Thymus (tissue), 11 donors: ENCODE data around the gene CPS1. TPM values are rescaled to one million over a fixed set of nuclear protein-coding genes. Genes with fewer than 3 reads are reported as not detected.

Experiments used
- DNase-seq, 9 donors: peaks; one replicate each; pipeline ENCODE4 v3.0.0-alpha.2; 2013; ENCODE audit warnings: low spot score in 9 of 9, low read depth in 6 of 9, missing footprints in 1 of 9
- H3K27ac ChIP-seq, 2 donors: one replicate each; pipeline ENCODE4 v1.5.1; 2013; ENCODE audit warnings: control low read depth in 1 of 2, low read depth in 1 of 2, low read length in 1 of 2, mild to moderate bottlenecking in 1 of 2, moderate library complexity in 1 of 2
- H3K27me3 ChIP-seq, 2 donors: one replicate each; pipeline ENCODE4 v1.5.1; 2013; ENCODE audit warnings: low read length in 1 of 2; ENCODE audit not compliant: control insufficient read depth in 2 of 2, insufficient read depth in 1 of 2
- H3K36me3 ChIP-seq, 2 donors: one replicate each; pipeline ENCODE4 v1.5.1; 2013; ENCODE audit warnings: low read length in 1 of 2, mild to moderate bottlenecking in 1 of 2, moderate library complexity in 1 of 2; ENCODE audit not compliant: control insufficient read depth in 2 of 2, insufficient read depth in 2 of 2
- H3K4me1 ChIP-seq, 2 donors: one replicate each; pipeline ENCODE4 v1.5.1; 2013; ENCODE audit warnings: low read length in 2 of 2; ENCODE audit not compliant: control insufficient read depth in 2 of 2, insufficient read depth in 2 of 2
- H3K4me3 ChIP-seq, 2 donors: one replicate each; pipeline ENCODE4 v1.5.1; 2013; ENCODE audit warnings: low read length in 2 of 2, control low read depth in 1 of 2, mild to moderate bottlenecking in 1 of 2
- H3K9me3 ChIP-seq, 2 donors: one replicate each; pipeline ENCODE4 v1.5.1; 2013; ENCODE audit warnings: low read length in 1 of 2, mild to moderate bottlenecking in 1 of 2; ENCODE audit not compliant: control insufficient read depth in 2 of 2, insufficient read depth in 1 of 2
- WGBS: extraction: QIAGEN DNeasy Blood & Tissue Kit; methylation state at CpG from one replicate; pipeline ENCODE4 v1.1.7; 2013; 5-methylcytosine and 5-hydroxymethylcytosine counted together
- polyA plus RNA-seq: library from polyadenylated mRNA; stranded (reverse); fragments of 200-250 nt; gene quantifications from one replicate; pipeline ENCODE4 v1.2.3, GENCODE V29; 2013
- total RNA-seq: library from RNA; stranded (reverse); fragments of 120-200 nt; gene quantifications from one replicate; pipeline ENCODE4 v1.2.4, GENCODE V29; 2013
- donor health status: healthy.

Gene CPS1
- total and polyA plus RNA-seq, 2 donors, result 1.1 to 1.4 TPM

DNA sequence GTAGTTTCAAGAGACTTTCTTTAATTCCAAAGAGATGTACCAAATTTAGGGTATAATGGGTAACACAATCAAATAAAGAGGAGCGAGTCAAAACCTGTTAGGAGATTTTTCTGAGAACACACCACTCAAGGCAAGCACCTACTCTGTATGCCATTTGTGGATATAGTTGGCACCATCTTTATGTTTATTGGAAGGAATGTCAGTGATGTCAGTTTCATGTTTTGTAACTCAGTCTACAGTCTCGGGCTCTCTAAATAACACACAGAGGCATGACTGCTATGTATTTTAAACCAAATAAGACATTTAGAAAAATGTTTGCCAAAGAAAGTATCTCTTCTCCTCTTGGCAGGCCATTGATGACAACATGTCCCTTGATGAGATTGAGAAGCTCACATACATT lies 59.7 kb downstream of the CPS1 start:
- Histone ChIP-seq H3K4me1 (no peaks in the 10 kb centered on the region), H3K4me3 (no peak overlapping the region), H3K27ac (no peak overlapping the region), H3K9me3 (no peaks in the 10 kb centered on the region), H3K36me3 (no peaks in the 10 kb centered on the region), H3K27me3 (no peaks in the 10 kb centered on the region)
- DNase-seq, result no peak
- WGBS, result 98% methylated on average over 2 of the region's 2 CpGs

DNA sequence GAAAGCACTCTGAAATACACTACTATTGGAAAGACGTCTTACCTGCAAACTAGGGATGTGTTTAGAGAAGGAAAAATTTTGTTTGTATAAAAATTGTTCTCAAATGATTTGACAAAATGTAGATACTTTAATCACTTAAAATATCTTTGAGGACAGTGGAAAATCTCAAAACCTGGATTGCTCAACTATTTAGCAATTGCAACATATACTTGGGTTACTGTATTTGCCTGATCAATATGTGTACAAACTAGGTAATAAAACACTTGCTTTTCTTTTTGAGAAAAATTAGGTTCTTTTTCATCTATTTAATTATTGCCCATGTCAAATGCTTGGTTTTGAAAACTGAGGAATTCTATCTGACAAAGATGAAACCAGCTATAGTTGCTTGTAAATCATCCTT lies 60.9 kb downstream of the CPS1 start:
- Histone ChIP-seq H3K9me3 (no peaks in the 10 kb centered on the region), H3K27me3 (no peaks in the 10 kb centered on the region), H3K27ac (no peak overlapping the region), H3K4me1 (no peaks in the 10 kb centered on the region), H3K36me3 (no peaks in the 10 kb centered on the region), H3K4me3 (no peak overlapping the region)
- WGBS, result 97% methylated on average over 1 of the region's 1 CpG
- no peak for DNase-seq

DNA sequence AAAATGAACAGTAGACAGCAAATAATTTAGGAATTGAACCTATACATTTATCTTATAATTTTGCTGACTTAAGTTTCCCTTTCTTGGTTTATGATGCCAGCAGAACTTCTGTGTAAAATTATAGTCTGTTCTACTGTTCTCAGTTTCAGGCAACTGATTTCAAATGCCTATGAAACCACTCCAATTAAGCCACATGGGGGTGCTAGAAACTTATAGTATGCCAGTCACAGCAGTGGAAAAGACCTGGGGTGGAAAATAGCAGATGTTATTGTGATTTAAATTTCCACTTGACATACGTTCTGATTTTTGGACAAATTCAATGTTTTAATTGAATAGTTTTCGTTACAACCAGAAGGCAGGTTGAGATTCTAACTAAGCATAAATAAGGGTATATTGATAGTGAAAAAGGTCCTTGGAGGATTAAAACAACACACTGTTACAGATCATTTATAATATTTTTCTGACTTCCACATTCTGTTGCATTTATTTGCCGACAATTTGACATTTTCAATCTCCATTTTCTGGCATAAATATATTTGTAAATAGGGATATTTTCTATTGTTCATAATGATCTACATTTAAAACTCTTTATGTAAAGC lies 61.4 kb downstream of the CPS1 start:
- peak in 3 of 9 donors; percentile 1 to 6 (median 1) for DNase-seq
- no peaks in the 10 kb centered on the region for H3K4me1 ChIP-seq
- no peaks in the 10 kb centered on the region for H3K27me3 ChIP-seq
- no peaks in the 10 kb centered on the region for H3K9me3 ChIP-seq
- 34% methylated on average over 3 of the region's 3 CpGs for WGBS
- no peak overlapping the region for H3K4me3 ChIP-seq
- H3K27ac ChIP-seq, result no peak overlapping the region
- H3K36me3 ChIP-seq, result no peaks in the 10 kb centered on the region

DNA sequence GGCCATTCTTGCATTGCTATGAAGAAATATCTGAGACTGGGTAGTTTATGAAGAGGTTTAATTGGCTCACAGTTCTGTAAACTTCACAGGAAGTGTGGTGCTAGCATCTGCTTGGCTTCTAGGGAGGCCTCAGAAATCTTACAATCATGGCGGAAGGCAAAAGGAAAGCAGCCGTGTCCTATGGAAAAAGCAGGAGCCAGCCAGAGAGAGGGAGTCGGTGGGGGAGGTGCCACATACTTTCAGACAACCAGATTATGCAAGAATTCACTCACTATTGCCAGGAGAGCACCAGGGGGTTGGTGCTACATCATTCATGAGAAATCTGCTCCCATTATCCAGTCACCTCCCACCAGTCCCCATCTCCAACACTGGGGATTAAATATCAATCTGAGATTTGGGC lies 64.1 kb downstream of the CPS1 start:
- Histone ChIP-seq H3K36me3 (no peaks in the 10 kb centered on the region), H3K9me3 (no peaks in the 10 kb centered on the region), H3K4me3 (no peak overlapping the region), H3K27ac (no peak overlapping the region), H3K4me1 (no peaks in the 10 kb centered on the region), H3K27me3 (no peaks in the 10 kb centered on the region)
- 89% methylated on average over 3 of the region's 3 CpGs for WGBS
- DNase-seq, result no peak

DNA sequence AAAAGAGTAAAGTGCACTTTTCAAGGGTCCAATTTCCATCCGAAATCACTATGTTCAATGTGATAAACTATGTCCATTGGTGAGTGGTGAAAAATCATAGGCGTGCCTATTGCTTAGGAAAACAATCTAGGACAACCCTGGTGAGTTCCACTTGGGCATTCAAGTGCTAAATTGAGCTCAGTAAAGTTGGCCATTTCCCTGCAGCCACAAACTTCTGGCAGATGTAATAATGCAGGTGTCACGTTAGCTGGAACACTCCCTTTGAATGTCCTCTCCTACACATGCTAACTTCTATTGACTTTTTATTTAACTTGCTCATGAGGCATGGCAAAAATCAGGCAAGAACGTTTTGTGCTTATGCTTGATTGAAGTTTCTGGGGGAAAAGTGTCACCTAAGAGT lies 67.1 kb downstream of the CPS1 start:
- DNase-seq, result no peak
- Histone ChIP-seq H3K36me3 (no peaks in the 10 kb centered on the region), H3K27ac (no peak overlapping the region), H3K4me1 (no peaks in the 10 kb centered on the region), H3K9me3 (no peaks in the 10 kb centered on the region), H3K4me3 (no peak overlapping the region), H3K27me3 (no peaks in the 10 kb centered on the region)
- 83% methylated on average over 4 of the region's 4 CpGs for WGBS

DNA sequence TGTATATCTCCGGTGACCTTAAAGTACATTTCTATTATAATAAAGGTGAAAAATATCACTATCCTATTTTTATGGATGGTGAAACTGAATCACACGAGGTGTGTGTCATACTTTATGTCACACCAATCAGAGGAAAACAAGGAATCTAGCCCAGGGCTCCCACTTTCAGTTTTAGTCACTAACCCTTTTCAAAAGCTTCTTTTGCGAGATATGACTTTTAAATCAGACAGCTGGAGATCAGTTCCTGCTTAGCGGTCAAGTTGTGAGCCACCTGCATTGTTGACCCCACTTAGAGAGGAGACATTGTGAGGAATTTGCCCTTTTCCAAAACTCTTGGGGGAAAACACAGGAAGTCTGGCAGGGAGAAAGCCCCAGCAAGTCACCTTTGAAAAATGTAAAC lies 70.5 kb downstream of the CPS1 start:
- WGBS, result 84% methylated on average over 4 of the region's 4 CpGs
- Histone ChIP-seq H3K27ac (no peak overlapping the region), H3K4me1 (no peaks in the 10 kb centered on the region), H3K4me3 (no peak overlapping the region), H3K27me3 (no peaks in the 10 kb centered on the region), H3K36me3 (no peaks in the 10 kb centered on the region), H3K9me3 (no peaks in the 10 kb centered on the region)
- DNase-seq, result no peak

DNA sequence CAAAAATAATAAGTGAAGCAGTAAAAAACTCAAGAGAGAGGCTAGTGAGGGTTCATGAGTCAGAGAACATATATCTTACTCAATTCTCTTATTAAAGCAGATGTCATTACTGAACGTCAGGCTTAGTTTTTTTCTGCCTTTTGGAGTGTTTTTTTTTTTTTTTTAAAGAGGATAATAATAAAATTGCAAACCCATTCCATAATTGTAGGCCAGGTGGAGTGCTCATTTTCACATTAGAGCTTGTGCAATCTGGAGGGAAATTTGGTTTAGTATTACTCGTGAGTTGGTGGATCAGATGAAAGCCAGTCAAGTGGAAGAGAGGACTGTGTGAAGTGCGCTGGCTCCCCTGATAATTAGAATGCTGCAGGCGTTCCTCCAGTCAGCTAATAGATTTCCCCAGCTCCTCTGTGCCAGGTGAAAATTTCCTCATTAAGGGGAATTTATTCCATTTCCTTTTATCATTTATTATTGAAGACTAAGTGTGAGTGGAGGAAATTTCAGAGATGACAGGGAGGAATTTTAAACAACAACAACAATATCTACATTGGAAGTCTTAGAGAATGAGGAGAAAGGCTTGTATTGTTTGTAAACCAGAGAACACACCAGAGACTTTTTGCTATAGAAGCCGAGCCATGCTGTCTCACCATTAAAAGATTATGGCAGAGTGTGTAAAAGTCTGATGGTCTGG lies 74.6 kb downstream of the CPS1 start:
- Histone ChIP-seq H3K36me3 (no peaks in the 10 kb centered on the region), H3K9me3 (no peaks in the 10 kb centered on the region), H3K4me1 (no peaks in the 10 kb centered on the region), H3K4me3 (no peak overlapping the region), H3K27ac (no peak overlapping the region), H3K27me3 (no peaks in the 10 kb centered on the region)
- 76% methylated on average over 5 of the region's 5 CpGs for WGBS
- peak in 1 of 9 donors; percentile 6 for DNase-seq

DNA sequence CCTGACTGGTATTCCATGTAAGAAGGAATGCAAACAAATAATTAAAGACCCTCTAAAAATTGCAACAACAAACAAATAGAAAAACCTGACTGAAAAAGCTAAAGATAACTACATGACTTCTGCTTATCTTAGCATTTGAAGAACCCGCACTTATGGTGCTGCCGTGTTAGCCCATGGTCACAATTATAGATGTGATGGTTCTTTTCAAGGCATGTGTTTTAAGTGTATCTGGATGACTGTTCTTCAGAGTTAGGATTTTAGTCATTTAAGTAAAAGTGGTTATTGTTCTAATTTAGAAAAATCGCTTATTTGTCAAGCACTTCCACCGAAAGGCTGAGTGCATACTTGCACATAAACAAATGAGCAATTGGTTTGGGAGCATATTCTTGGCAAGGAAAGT lies 77.3 kb downstream of the CPS1 start:
- WGBS, result 98% methylated on average over 4 of the region's 4 CpGs
- Histone ChIP-seq H3K27me3 (no peaks in the 10 kb centered on the region), H3K9me3 (no peaks in the 10 kb centered on the region), H3K4me1 (no peaks in the 10 kb centered on the region), H3K36me3 (no peaks in the 10 kb centered on the region), H3K4me3 (no peak overlapping the region), H3K27ac (no peak overlapping the region)
- no peak for DNase-seq

DNA sequence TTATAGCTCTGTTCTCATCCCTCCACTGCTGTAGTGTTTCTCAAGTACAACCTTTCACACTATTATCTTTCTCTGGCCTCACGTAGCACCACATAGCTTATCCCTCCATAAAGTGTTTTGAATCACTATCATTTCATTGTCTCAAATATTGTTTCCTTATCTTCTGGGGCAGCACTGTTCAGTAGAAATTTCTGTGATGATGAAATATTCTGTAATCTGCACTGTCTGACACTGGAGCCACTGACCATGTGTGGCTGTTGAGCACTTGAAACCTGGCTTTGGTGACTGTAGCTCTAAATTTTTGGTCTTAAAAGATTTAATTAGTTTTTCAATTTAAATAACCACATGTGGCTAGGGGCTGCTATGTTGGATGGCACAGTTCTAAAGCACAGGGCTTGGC lies 78.9 kb downstream of the CPS1 start:
- no peak overlapping the region for H3K4me3 ChIP-seq
- H3K27ac ChIP-seq, result no peak overlapping the region
- no peaks in the 10 kb centered on the region for H3K36me3 ChIP-seq
- DNase-seq, result no peak
- H3K9me3 ChIP-seq, result no peaks in the 10 kb centered on the region
- no peaks in the 10 kb centered on the region for H3K27me3 ChIP-seq
- WGBS, result 96% methylated on average over 1 of the region's 1 CpG
- H3K4me1 ChIP-seq, result no peaks in the 10 kb centered on the region
